DMS153 treated with DMSO at 0.1 percent for 48 hours (cell line): Measurements from ENCODE around the gene SYCN.

Experiments
- DNase-seq: peaks from one replicate; lab custom pipeline; 2025; ENCODE audit not compliant: unreplicated experiment; lab: John Stamatoyannopoulos, UW

Gene SYCN

DNA sequence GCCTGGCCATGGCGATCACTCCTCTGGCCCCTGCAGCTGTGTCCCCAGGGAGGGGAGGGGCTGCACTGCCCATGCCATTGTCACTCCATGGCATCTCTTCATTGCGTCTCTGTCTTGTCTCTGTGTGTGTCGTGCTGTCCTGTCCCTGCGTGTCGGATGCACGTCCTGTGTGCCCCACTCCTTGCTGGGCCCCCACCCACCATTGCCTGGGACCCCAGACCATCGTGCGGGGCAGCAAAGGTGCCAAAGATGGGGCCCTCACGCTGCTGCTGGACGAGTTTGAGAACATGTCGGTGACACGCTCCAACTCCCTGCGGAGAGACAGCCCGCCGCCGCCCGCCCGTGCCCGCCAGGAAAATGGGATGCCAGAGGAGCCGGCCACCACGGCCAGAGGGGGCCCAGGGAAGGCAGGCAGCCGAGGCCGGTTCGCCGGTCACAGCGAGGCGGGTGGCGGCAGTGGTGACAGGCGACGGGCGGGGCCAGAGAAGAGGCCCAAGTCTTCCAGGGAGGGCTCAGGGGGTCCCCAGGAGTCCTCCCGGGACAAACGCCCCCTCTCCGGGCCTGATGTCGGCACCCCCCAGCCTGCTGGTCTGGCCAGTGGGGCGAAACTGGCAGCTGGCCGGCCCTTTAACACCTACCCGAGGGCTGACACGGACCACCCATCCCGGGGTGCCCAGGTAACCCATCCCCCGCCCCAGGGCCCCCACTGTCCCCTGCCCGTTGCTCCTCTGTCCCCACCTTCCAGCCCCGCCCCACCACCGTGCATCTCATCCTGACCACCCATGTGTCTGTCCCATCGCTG is 31.2 kb downstream of the SYCN start:
- DNase-seq = no peak

DNA sequence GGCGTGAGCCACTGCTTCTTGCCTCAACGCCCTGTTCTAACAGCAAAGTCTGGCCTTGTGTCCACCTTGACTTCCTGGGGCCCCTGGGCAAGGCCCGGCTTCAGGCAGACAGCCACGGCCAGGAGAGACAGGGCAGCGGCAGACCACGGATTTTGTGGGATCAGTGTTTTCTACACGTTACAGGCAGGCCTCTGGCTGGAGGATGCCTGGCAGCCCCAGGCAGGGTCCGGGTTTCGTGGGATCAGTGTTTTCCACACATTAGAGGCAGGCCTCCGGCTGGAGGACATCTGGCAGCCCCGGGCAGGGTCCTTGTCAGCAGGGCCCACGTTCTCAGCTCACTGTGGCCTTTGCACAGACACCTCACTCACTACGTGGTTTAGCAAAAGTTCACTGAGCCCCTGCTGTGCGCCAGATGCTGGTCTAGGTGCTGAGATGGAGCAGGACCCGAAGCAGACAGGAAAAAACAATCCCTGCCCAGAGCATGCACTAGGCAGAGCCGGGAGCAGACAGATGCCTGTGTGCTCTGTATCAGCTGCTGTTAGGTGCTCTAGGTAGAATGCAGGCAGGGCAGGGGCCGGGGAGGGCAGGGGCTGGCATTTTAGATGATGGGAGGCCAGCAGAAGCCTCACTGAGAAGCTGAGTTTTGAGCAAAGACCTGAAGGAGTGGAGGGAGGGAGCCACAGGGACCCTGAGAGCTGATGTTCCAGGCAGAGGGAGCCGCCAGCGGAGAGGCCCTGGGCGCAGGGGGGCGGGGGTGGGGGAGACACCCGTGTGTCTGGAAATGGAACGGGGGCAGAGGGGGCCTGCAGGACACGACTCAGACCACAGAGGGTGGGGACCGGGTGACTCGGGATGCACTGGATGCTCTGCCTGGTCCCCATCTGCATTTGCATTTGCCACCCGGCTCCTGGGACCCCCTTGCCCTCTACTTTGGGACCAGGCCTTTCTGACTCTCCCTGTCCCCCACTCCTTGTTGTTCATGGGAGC is 32.3 kb downstream of the SYCN start:
- no peak for DNase-seq

DNA sequence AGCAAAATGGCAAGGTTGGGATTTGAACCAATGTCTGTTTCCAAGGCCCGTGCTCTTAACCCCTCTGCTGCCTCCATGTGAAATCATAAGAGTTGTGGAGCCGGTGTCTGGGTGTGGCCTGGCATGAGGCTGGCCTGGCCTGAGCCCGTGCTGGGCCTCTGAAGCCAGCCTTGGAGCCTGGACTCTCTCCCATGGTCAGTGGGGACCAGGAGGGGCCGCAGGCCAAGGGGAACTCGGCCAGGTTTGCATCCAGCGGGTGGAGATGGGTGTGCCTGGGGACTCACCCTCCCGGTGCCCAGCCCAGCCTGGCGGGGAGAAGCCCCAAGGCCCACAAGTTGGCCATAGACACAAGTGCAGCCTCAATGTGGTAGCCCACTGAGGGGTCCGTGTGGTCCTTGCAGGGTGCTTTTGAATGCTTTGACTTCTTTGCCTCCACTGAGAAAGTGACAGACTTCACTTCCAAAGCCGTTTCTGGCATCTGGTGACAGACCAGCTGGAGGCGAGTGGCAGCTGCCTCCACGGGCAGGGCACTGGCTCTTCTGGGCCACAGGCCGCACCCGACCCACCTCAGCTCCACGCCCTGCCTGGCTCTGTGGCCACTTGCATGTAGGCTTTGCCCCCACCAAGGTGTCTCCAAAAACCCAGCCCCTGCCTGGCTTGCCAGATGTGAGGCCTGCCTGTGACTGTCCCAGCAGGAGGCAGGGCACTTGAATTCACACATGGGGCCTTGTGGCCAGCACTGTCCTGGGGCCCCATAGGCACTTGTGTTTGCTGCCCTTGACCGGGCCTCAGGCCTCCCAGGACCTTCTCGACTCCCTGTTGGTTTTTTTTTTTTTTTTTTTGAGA is 33.5 kb downstream of the SYCN start:
- no peak for DNase-seq

DNA sequence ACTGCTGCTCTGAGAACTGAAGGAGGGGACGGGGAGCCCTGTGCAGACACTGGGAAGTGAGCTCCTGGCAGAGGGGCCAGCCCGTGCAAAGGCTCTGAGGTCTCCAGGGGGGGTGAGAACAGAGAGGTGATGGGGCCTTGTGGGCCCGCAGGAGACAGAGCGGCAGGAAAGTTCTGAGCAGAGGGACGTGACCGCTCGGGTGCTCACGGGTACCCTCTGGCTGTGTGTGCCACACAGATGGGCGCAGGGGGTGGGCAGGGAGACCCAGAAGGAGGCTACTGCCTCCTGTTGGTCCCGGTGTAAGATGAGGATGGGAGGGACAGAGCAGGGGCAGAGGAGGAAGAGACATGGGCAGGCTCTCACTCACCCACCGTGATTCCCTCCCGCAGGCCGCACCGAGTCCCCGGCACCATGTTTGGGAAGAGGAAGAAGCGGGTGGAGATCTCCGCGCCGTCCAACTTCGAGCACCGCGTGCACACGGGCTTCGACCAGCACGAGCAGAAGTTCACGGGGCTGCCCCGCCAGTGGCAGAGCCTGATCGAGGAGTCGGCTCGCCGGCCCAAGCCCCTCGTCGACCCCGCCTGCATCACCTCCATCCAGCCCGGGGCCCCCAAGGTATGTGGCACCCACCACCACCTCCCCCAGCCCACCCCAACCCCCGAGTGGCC is 34.8 kb downstream of the SYCN start:
- no peak for DNase-seq

DNA sequence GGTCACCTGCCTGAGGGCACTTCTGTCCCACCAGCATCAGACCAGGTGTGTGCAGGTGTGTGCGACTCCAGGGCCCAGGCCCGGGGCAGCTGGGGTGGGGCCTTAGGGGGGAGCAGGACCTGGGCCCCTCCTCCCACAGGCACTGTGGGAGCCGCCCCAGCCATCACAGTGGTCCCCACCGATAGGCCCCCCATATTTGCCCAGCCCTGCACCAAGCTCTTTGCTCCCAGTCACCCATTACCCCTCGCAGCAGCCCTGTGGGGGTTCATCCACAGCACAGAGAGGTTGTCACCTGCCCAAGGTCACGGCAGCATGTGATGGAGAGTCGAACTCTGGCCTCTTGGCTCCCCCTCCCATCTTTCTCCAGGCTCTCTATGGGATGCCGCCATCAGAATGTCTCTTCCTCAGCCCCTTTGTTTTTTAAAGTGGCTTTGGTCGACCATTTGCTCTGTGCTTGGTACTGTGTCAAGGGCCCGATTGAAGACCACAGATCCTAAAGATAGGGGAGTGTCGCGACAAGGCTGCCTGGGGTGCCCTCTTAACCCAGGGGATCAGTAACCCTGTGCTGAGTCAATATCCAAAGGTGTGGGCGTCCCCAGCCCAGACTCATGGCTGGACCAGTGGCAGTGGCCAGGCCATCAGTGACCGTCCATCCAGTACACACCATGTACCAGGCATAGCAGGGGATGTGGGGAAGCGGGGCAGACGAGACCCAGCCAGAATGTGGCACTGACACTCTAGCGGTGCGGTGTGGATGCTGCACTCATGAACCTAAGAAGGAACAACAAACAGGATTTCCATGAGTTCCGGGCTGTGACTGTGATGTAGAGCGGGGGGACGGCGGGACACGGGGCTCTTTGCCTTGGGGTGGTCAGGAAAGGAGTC is 35.6 kb downstream of the SYCN start:
- DNase-seq = no peak

DNA sequence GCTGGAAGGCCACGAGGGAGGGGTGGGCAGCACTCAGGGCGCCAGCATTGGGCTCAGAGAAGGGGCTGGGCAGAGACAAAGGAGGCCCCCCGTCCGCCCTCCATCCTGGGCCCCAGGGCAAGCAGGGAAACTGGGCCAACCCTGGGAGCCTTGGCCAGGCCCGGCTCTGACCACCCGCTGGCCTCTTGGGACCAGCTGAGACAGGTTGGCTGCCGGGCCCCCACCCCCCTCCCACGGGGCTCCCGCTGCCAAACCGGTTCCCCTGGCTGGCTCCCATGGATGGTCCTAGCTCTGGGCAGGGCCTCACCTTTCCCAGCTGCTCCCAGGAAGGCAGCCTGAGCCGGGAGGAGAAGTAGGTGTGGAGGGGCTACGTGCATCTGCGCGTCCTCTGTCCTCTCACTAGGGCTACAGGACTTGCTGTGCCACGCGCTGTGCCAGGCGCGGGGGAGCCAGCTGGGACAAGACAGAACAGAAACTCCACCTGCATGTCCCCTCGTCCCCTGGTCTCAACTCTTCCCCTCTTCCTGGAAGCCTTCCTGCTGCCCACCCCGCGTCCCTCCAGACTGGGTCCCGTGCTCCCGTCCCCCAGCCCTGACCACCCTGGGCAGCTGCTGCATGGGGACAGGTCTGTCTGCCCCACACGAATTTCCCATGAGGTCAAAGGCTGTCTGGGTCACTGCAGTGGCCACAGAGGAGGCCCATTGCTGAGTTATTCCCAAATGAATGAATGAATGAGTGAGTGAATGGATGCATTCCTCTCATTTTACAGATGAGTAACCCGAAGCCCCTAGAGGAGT is 36.4 kb downstream of the SYCN start:
- peak; percentile 9 for DNase-seq

DNA sequence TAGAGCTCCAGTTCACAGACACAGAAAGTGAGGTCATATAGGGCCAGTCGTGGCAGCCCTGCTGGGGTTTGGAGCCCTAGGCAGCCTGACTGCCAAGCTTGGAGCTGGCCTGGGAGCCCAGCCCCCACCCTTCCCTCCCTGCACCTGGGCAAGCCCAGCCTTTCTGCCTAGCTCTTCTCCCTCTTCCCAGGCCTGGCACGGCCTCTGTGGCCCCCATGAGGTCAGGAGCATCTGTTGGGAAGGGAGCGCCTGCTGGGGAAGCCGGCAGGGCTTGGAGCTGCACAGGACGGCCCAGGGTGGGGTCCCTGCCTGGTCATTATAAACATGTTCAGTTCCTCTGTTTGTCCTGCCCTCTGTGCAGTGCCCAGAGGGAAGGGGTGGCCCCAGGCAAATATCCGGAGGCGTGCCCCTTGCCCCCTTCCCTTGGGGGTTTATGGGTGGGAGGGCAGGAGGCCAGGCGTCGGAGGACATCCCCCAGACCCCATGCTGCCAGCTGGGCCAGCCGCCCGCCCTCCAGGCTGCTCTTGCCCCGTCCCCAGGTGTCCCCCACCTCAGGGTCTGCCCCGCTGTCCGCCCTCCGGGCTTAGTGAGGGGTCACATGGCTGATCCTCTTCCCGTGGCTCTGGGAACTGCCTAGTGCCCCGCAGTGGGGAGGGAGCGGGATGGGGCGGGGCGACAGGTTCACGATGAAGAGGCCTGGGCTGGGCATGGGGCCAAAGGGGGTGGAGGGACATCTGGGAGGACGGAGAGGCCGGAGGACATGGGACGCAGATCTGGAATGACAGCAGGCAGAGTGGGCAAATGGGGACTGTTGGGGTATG is 37.3 kb downstream of the SYCN start:
- peak; percentile 69 for DNase-seq

DNA sequence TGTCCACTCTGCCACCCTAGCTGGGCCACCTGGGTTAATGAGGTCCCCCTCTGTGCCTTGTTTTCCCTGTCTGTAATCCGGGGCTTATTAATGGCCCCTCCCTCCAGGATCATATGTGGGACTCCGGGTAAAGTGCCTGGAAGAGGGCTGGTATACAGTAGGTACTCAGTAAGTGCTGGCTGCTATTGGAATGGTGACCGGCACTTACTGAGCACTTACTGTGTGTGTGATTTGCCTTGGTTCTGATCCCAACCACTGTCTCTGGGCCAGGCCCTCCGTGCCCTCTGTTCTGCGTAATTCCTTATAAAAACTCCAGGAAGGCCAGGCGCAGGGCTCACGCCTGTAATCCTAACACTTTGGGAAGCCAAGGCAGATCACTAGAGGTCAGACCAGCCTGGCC is 38.2 kb downstream of the SYCN start:
- no peak for DNase-seq

DNA sequence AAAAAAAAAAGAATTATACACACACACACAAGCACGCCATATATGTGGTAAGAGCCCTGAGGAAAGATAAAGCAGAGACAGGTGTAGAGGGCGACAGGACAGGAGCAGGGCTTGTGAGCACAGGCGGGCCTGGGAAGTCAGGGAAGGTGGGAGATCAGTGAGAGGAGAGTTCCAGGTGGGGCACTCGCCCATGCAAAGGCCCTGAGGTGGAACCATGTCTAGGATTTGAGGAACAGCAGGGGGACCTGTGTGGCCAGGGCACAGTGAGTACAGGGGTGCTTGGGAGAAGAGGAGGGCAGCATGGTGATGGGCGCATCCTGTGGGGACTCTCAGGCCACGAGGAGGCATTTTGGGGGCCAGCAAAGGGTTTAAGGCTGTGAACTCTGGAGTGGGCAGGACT is 39.8 kb downstream of the SYCN start:
- DNase-seq = no peak

DNA sequence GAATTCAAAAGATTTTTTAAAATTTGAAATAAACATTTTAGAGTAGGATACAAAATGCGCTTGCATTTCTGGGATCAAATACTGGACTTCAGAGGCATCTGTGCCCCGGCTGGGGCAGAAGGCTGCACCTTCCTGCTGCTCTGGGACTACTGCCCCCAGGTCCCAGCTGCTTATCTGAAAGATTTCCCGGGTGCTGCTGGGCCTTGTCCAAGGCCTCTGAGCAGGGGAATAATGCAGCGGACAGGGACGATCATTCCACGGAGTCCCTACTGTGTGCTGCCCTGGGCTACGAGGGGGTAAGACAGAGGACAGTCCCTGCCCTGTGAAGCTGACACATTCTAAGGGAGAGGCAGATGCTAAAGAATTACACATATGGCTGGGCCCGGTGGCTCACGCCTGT is 40.4 kb downstream of the SYCN start:
- no peak for DNase-seq

DNA sequence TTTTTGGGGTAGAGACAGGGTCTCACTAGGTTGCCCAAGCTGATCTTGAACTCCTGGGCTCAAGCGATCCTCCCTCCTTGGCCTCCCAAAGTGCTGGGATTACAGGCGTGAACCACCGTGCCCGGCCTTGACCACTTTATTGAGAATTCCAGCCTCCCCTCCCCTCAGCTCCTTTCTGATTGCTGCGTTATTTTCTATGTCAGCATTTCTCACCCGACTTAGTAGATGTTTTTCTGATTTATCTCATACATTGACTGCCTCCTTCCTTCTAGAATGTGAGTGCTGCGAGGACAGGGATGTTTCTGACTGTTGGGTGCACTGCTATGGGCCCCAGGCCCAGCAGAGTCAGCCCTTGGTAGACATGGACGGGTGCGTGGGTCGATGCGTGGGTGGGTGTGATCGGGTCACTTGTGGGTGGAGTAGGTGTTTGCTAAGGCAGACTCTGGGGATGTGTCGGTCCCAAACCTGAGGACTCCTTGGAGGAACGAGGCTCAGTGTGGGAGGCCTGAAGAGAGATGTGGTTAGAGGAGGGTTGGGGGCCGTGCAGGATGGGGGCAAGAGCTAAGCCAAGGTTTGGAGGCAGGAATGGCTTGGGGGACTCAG is 41.5 kb downstream of the SYCN start:
- no peak for DNase-seq

DNA sequence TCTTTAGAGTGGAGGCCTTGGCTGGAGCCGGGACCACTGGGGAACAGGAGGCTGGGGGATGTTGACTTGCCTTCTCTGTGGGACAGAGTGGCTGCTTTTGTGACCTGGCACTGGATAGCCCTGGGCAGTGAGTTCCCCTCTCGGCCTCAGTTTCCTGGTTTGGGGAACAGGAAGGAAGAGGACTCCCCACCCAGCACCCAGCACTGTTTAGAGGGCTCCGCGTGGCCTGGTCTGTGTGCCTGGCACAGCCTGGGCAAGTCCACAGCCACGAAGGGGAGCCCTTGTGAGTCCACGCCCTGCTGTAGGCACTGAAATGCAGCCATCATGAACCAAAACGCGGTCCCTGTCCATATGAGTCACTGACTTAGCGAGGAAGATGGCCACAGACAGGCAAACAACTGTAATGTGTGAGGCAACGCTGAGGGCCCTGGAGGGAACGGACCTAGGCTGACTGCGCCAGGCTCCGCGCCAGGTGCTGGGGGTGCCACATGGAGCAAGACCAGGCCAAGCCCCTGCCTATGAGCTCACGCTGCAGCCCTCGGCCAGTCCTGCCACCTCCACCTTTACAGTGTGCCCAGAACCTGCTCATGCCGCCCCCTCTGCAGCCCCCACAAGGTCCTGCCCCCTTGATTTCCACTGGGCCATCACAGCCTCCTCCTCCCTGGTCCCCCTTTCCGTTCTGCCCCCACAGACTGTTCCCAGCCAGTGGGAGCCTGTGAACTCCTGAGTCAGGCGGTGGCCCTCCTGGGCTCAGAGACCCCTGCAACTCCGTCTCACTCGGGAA is 43.0 kb downstream of the SYCN start:
- DNase-seq = no peak

DNA sequence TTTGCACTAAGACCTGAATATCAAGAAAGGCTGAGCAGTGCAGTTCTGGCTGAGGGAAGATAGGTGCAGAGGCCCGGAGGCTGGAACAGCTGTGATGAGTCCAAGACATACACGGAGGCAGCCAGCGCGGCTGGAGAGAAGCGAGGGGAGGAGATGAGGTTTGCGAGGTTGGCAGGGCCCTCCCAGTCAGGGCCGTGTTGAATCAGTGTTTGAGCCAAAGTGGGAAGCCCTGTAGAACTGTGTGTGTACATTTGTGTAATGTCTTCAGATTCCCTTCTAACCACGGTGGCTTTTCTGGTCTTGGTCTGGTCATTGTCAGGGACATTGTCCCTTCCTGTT is 43.6 kb downstream of the SYCN start:
- DNase-seq = no peak

DNA sequence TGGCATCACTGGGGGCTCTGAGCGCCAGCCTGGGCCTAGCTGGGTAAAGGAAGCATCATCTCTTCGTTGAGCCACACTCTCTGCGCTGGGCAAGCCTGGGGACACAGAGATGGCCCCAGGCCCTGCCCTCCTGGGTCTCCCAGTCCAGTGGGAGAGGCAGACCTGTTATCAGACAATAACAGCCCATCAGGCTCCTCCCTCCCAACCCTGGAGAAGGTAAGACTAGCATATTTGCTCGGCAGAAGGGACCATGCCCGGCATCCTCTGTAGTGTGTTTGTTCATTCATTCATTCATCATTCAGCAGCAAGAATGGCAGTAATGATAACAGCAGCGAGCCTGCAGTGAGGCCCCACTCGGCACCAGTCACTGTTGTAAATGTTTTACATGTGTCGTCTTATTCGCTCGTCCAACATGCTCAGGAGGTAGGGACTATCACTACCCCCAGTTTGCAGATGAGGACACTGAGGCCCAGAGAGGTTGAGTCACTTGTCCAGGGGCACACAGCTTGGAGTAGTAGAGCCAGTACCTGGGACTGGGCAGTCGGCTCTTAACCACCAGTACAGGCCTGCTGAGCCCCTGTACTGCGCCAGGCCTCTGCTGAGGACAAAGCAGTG is 45.3 kb downstream of the SYCN start:
- DNase-seq = no peak

DNA sequence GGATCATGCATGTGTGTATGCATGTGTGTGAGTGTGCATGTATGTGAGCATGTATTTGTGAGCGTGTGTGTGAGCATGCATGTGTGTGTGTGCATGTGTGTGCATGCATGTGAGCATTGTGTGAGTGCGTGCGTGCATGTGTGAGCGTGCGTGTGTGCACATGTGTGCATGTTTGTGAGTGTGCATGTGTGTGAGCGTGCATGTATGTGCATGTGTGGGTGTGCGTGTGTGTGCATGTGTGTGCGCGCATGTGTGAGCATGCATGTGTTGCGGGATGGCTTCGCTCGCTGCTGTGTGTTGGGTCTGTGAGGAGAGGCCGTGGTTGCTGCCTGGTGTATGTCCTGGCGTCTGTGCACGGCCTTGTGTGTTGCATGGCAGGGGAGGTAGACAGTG is 46.1 kb downstream of the SYCN start:
- no peak for DNase-seq

DNA sequence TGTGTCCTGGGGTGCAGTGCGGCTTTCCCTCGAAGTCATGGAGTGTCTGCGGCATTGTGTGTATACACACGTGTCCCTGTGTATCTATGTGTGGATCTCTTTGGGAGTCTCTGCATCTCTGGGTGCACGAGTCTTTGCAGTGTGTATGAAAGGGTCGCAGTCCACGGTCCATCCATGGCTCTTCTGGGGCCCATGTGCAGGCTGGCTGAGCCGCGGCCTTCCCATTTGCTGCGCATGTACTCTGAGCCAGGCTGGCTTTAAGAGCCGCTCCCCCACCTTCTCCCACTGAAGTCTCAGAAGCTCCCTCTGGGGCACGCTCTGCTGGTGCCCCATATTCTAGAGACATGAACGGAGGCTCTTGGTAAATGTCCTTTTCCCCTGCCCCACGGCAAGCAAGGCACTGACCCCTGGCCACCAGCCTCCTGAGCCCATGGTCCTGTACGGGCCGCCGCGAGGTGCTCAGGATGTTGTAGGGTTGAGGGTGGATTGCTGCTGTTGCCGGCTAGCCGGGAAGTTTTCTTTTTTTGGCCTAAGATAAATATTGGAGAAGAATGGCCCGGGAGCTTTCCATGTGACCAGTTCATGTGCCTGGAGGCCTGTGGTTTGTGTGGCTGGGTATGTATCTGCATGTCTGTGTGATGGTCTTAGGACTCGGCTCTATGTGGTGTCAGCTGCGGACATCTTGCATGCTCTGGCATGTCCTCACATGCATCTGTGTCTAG is 46.6 kb downstream of the SYCN start:
- no peak for DNase-seq
